Neural cell (in vitro differentiated cells): ENCODE data around the gene PDIA4. TPM values are rescaled to one million over a fixed set of nuclear protein-coding genes. Genes with fewer than 3 reads are reported as not detected.

Experiments used
- H2AFZ ChIP-seq: fragments of 200-600, 300-800 bp; sonication (generic), shearing (Covaris generic); 2 replicates; pipeline ENCODE4 v1.6.0; 2014; ENCODE audit warnings: low read depth, mild to moderate bottlenecking, antibody characterized with exemption, low read length, moderate library complexity
- H3F3A ChIP-seq: fragments of 200-600 bp; shearing (Covaris generic); 2 replicates; pipeline ENCODE4 v1.6.1; 2016; ENCODE audit warnings: mild to moderate bottlenecking, moderate library complexity, mixed read lengths, antibody characterized with exemption, low read length; ENCODE audit not compliant: insufficient read depth, poor library complexity, severe bottlenecking
- H3K27ac ChIP-seq: fragments of 200-600, 300-800 bp; sonication (generic), shearing (Covaris generic); 2 replicates; pipeline ENCODE4 v1.5.1; 2014; ENCODE audit warnings: mild to moderate bottlenecking, low read length, moderate library complexity
- H3K27me3 ChIP-seq: fragments of 300-800, 200-600 bp; sonication (generic), shearing (Covaris generic); 2 replicates; pipeline ENCODE4 v1.6.0; 2014; ENCODE audit warnings: mild to moderate bottlenecking, low read depth, low read length, moderate library complexity; ENCODE audit not compliant: insufficient read depth
- H3K36me3 ChIP-seq: fragments of 300-800, 200-600 bp; sonication (generic), shearing (Covaris generic); 2 replicates; pipeline ENCODE4 v1.5.1; 2014; ENCODE audit warnings: mild to moderate bottlenecking, antibody characterized with exemption, low read length, moderate library complexity; ENCODE audit not compliant: insufficient read depth
- H3K4me2 ChIP-seq: fragments of 300-800, 200-600 bp; sonication (generic), shearing (Covaris generic); 2 replicates; pipeline ENCODE4 v1.6.0; 2014; ENCODE audit warnings: mild to moderate bottlenecking, low read length
- H3K4me3 ChIP-seq: fragments of 300-800, 200-600 bp; sonication (generic), shearing (Covaris generic); 2 replicates; pipeline ENCODE4 v1.5.1; 2014; ENCODE audit warnings: mild to moderate bottlenecking, low read length, moderate library complexity
- H3K79me2 ChIP-seq: fragments of 200-600 bp; shearing (Covaris generic); replicated peaks from 2 replicates; pipeline ENCODE4 v1.6.0; 2014; ENCODE audit warnings: mild to moderate bottlenecking, low read length, moderate library complexity; ENCODE audit not compliant: insufficient read depth
- H3K9ac ChIP-seq: fragments of 300-800, 200-600 bp; sonication (generic), shearing (Covaris generic); 2 replicates; pipeline ENCODE4 v1.6.1; 2016; ENCODE audit warnings: mild to moderate bottlenecking, low read length, mixed read lengths
- H3K9me2 ChIP-seq: fragments of 200-600 bp; shearing (Covaris generic); 2 replicates; pipeline ENCODE4 v1.6.1; 2016; ENCODE audit warnings: mild to moderate bottlenecking, low read length, mixed read lengths; ENCODE audit not compliant: insufficient read depth
- H3K9me3 ChIP-seq: fragments of 200-600, 300-800 bp; sonication (generic), shearing (Covaris generic); 2 replicates; pipeline ENCODE4 v1.6.1; 2016; ENCODE audit warnings: mild to moderate bottlenecking, mixed run types, low read length, moderate library complexity, mixed read lengths
- H4K20me1 ChIP-seq: fragments of 200-600 bp; shearing (Covaris generic); 2 replicates; pipeline ENCODE4 v1.6.1; 2016; ENCODE audit warnings: mild to moderate bottlenecking, mixed run types; ENCODE audit not compliant: insufficient read depth
- EP300 ChIP-seq: fragments of 450-650 bp; conservative IDR thresholded peaks from 2 replicates; pipeline ENCODE4 v1.6.1; 2014; ENCODE audit warnings: antibody characterized with exemption, mild to moderate bottlenecking, moderate library complexity; ENCODE audit not compliant: poor library complexity, severe bottlenecking
- EZH2 ChIP-seq: fragments of 200-600, 300-800 bp; shearing (Covaris generic), sonication (generic); IDR thresholded peaks from 2 replicates; pipeline ENCODE4 v1.6.1; 2014; ENCODE audit warnings: antibody characterized with exemption, low read length, borderline replicate concordance, mild to moderate bottlenecking; ENCODE audit not compliant: insufficient read depth, poor library complexity, severe bottlenecking
- MXI1 ChIP-seq: fragments of 450-650 bp; conservative IDR thresholded peaks from 2 replicates; pipeline ENCODE4 v1.6.1; 2014; ENCODE audit warnings: antibody characterized with exemption, mild to moderate bottlenecking; ENCODE audit not compliant: poor library complexity, severe bottlenecking
- POLR2AphosphoS5 ChIP-seq: IDR thresholded peaks from 2 replicates; pipeline ENCODE4 v1.6.1; 2012
- RAD21 ChIP-seq: fragments of 450-650 bp; conservative IDR thresholded peaks from 2 replicates; pipeline ENCODE4 v1.6.1; 2014; ENCODE audit warnings: antibody characterized with exemption, mild to moderate bottlenecking, moderate library complexity
- SMC3 ChIP-seq: fragments of 450-650 bp; conservative IDR thresholded peaks from 2 replicates; pipeline ENCODE4 v1.6.1; 2014; ENCODE audit warnings: antibody characterized with exemption, mild to moderate bottlenecking, moderate library complexity; ENCODE audit not compliant: poor library complexity
- TAF1 ChIP-seq: IDR thresholded peaks from 2 replicates; pipeline ENCODE4 v1.6.1; 2012; ENCODE audit warnings: low read depth
- polyA plus RNA-seq: library from polyadenylated mRNA; depleted of rRNA; stranded (reverse); fragments of >200 nt; gene quantifications from 2 replicates; pipeline ENCODE4 v1.2.3, GENCODE V29; 2014
- TF ChIP-seq, protein P1 (sequence below): IDR thresholded peaks from 2 replicates; pipeline ENCODE4 v1.6.1; 2012; ENCODE audit warnings: borderline replicate concordance
- TF ChIP-seq, protein P2 (sequence below): fragments of 450-650 bp; IDR thresholded peaks from 2 replicates; pipeline ENCODE4 v1.5.1; 2014; ENCODE audit warnings: antibody characterized with exemption, mild to moderate bottlenecking, moderate library complexity; ENCODE audit not compliant: poor library complexity, severe bottlenecking

PDIA4 gene
- polyA plus RNA-seq, 1 donor from 2014 or later: 41.8 TPM

DNA sequence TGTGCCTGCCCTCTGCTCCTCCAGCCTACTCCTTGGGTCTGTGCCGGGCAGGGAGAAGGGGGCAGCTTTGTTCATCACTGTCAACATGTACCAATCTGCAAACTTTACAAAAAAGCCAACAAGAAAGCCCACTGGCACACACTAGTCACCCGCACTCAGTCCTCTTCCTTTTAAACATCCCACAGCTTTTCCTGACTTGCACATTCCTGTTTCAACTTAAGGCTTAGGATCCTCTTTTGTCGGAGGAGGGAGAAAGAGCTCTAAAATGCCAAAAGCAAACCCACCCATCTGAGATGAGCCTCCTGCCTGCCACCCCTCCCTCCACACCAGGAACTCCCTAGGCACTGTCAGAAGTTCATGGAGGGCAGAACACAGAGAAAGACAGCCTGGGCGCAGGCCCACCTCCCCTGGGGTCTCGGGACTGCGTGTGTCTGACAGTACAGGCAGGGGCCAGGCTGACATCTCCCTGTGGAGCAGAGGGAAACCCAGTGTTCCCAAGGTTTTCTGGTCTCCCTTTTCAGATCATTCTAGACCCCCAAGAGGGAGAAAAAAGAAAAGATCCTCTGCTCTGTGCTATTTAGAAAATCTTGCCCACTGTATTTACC lies 5.4 kb downstream of the PDIA4 start:
- no peaks in the 10 kb centered on the region for H3K9me3 ChIP-seq
- no peak overlapping the region for H3K4me3 ChIP-seq
- no peak overlapping the region for H3K27ac ChIP-seq
- no peaks in the 10 kb centered on the region for H3K36me3 ChIP-seq
- H4K20me1 ChIP-seq: no peaks in the 10 kb centered on the region
- no peaks in the 10 kb centered on the region for H3K9me2 ChIP-seq
- no peaks in the 10 kb centered on the region for H3F3A ChIP-seq
- TF ChIP-seq MXI1: no peak
- TF ChIP-seq, protein P1, sequence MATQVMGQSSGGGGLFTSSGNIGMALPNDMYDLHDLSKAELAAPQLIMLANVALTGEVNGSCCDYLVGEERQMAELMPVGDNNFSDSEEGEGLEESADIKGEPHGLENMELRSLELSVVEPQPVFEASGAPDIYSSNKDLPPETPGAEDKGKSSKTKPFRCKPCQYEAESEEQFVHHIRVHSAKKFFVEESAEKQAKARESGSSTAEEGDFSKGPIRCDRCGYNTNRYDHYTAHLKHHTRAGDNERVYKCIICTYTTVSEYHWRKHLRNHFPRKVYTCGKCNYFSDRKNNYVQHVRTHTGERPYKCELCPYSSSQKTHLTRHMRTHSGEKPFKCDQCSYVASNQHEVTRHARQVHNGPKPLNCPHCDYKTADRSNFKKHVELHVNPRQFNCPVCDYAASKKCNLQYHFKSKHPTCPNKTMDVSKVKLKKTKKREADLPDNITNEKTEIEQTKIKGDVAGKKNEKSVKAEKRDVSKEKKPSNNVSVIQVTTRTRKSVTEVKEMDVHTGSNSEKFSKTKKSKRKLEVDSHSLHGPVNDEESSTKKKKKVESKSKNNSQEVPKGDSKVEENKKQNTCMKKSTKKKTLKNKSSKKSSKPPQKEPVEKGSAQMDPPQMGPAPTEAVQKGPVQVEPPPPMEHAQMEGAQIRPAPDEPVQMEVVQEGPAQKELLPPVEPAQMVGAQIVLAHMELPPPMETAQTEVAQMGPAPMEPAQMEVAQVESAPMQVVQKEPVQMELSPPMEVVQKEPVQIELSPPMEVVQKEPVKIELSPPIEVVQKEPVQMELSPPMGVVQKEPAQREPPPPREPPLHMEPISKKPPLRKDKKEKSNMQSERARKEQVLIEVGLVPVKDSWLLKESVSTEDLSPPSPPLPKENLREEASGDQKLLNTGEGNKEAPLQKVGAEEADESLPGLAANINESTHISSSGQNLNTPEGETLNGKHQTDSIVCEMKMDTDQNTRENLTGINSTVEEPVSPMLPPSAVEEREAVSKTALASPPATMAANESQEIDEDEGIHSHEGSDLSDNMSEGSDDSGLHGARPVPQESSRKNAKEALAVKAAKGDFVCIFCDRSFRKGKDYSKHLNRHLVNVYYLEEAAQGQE: no peak
- no peak for TF ChIP-seq POLR2AphosphoS5
- TF ChIP-seq, protein P2, sequence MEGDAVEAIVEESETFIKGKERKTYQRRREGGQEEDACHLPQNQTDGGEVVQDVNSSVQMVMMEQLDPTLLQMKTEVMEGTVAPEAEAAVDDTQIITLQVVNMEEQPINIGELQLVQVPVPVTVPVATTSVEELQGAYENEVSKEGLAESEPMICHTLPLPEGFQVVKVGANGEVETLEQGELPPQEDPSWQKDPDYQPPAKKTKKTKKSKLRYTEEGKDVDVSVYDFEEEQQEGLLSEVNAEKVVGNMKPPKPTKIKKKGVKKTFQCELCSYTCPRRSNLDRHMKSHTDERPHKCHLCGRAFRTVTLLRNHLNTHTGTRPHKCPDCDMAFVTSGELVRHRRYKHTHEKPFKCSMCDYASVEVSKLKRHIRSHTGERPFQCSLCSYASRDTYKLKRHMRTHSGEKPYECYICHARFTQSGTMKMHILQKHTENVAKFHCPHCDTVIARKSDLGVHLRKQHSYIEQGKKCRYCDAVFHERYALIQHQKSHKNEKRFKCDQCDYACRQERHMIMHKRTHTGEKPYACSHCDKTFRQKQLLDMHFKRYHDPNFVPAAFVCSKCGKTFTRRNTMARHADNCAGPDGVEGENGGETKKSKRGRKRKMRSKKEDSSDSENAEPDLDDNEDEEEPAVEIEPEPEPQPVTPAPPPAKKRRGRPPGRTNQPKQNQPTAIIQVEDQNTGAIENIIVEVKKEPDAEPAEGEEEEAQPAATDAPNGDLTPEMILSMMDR: no peak
- TF ChIP-seq EP300: no peak
- TF ChIP-seq RAD21: no peak
- TF ChIP-seq EZH2: no peak
- no peak for TF ChIP-seq TAF1
- TF ChIP-seq SMC3: no peak
- no peak overlapping the region for H3K9ac ChIP-seq
- H3K79me2 ChIP-seq: peaks cover 38% of the 10 kb centered on the region
- no peaks in the 10 kb centered on the region for H3K27me3 ChIP-seq
- no peak overlapping the region for H2AFZ ChIP-seq
- H3K4me2 ChIP-seq: no peak overlapping the region

DNA sequence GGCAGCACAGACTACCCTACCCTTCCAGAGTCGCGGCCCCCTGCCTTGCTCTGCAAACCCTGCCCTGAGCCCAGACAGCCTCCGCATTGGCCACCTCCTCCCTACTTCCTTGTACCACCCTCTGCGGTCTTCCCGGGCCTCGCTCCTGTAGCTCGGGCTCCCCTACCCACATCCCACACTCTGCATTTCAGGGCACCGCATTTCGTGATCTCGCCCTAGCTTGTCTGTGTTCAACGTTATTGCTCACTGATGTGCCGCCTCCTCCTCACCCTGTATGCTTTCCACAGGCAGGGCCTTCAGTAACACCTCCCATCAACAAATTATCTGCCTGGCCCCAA lies 6.6 kb downstream of the PDIA4 start:
- Histone ChIP-seq H3K9me2 (no peaks in the 10 kb centered on the region), H3K9me3 (no peaks in the 10 kb centered on the region), H3K4me2 (no peak overlapping the region), H2AFZ (no peak overlapping the region), H3K4me3 (no peak overlapping the region), H3K27me3 (no peaks in the 10 kb centered on the region), H3K79me2 (peaks cover 27% of the 10 kb centered on the region), H3K36me3 (no peaks in the 10 kb centered on the region), H3K27ac (no peak overlapping the region), H3F3A (no peaks in the 10 kb centered on the region), H3K9ac (no peak overlapping the region), H4K20me1 (no peaks in the 10 kb centered on the region)
- TF ChIP-seq, protein P2: no peak
- TF ChIP-seq, protein P1: no peak
- TF ChIP-seq RAD21 (no peak), MXI1 (no peak), POLR2AphosphoS5 (no peak), SMC3 (no peak)
